ENCODE measurements around the gene PROP1.

DNA sequence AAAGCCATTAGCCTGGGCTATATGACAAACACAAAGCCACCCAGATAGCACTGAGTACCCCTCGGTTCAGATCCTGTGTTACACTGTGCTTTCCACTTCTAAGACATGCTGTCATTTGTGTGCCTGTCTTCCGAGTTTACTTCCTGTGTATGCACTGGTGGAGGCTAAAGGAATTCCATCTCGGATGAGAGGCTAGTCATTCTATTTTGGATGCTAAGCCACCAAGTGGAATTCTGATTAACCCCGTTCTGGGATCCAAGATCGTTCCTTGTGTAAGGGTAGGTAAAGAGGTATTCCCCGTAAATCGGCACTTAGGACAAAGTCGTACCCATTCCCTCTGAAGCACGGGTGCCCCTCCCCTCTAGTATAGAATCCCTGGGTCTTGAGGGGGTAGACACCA, 8.7 kb downstream of the PROP1 start:
- TF ChIP-seq EZH2 (IDR thresholded peaks at IDR 0.05; ENCODE audit: insufficient read depth, poor library complexity, severe bottlenecking) (no peak), EZH2phosphoT487 (IDR thresholded peaks at IDR 0.05; ENCODE audit: insufficient read depth, low read depth) (no peak)

All from GM23248 (cell line).